ENCODE measurements around the gene CT45A9.
"Not testable (repeated sequence)": the region's sequence is repeated elsewhere in the genome, so short reads cannot be mapped to it uniquely, and the experiment has no call there.

The CT45A9 gene, protein sequence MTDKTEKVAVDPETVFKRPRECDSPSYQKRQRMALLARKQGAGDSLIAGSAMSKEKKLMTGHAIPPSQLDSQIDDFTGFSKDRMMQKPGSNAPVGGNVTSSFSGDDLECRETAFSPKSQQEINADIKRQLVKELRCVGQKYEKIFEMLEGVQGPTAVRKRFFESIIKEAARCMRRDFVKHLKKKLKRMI

DNA sequence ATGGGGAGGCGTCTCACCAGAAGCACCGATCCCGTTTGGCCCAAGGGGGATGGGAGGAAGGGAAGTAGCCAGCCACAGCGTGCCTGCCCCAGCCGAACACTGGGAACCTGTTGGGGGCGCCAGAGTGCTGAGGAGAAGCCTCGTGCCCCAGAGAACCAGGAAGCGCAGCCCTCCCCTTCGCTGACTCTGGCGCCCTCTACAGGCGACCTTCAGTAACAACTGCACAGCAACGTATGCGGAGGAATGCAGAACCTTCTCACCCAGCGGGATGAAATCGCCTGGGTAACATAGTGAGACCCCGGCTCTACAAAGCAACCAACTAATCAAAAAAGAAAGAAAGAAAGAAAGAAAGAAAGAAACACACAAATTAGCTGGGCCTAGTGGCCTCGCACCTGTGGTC lies at the start of gene CT45A9:
TSS of gene CT45A9 (minus strand) at position 101 of the 400 bp plus-strand sequence. CDS start 3,751 bp downstream, outside the sequence.
- DNase-seq = not testable (repeated sequence)

DNA sequence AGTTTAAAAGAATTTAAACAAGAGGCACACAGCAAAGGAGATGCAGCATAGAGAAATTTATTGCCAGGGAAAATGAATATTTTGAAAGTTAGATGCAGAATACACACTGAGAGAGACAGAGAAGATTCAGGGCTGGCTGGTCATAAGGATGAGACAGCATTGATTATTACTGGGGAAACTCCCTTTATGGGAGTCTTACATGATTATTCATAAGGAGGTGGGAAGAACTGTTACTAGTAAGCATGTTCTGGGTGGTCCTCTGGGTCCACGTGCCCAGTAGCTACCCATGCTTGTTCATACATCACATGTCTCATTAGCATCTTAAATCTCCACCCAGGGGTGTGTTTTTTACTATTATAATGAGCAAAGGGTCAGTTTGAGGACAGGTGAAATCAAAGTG lies 48.9 kb upstream of the CT45A9 start:
- not testable (repeated sequence) for DNase-seq

DNA sequence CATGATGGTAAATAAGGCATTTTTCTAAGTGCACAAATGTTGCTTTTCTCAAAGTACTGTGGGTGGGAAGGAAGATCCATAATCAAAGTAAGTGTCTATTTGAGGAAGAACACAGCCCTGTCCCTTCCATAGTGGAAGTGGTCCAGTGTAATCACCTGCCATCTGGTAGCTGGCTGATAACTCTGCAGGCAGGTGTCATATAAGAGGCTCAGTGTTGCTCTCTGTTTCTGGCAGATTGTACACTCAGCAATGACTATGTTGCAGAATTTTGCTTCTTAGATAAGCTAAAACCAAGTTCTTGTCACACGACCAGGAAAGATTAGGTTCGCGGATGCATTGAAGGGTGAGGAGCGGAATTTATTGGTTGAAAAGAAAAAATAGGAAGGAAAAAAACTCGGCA lies 42.8 kb upstream of the CT45A9 start:
- DNase-seq = no peak

DNA sequence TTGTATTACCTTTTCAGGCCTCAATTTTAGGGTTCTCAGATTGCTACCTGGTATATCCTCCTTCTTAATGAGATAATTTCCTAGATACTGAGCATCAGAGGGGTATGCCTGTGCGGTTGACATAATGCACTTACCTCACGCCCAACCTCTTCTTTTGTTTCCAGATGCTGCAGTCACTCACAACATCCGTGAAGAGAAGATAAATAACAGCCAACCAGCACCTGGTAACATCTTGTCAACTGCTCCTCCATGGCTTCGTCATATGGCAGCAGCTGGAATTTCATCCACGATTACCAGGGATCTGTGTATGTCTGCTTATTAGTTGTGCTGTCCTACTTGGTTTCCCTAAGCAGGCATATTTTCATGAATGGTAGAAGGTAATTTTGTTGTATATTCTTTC lies 38.6 kb upstream of the CT45A9 start:
- DNase-seq = no peak

DNA sequence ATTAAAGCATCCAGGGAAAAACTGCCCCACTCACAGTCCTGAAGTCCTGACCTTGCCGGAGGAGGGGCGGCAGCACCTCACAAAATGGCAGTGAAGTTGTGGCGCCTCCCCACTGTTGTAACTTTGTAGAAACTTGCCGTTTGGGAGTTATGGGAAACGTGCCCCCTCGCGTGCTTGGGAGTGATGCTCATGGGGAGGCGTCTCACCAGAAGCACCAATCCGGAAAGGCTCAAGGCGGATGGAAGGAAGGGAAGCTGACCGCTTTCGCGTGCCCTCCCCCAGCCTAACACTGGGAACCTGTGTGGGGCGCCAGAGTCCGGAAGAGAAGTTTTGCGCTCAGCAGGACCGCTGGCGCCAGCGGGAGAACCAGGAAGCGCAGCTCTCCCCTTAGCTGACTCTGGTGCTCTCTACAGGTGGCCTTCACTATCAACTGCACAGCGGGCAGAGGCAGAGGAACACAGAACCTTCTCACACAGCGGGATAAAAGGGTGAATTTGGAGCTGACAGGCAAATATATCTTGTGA lies 21.7 kb upstream of the CT45A9 start, which contains the start of the genes CT45A10 and SAGE1:
TSS of gene CT45A10 (minus strand) at position 151 of the 524 bp plus-strand sequence. CDS start 8,100 bp downstream, outside the sequence.
TSS of gene SAGE1 (plus strand) at position 423 of the 524 bp plus-strand sequence. CDS start 2,527 bp downstream, outside the sequence.
- no peak for DNase-seq

DNA sequence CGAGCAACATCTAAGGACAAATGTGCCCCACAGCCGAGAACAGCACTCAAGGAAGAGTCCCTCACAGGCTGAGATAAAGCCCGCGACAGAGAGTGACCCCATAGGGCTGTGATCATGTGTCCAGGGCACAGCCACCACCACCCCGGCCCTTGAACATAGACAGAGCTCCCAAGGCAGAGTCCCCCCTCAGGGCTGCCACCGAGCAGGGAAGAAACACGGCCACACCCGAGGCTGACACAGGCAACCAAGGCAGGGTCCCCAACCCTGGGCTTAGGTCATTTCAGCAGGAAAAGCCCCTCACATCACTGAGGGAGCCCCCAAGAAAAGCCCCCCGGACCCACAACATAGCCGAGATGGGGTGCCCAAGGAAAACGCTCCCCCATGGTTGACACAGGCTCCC lies 21.2 kb upstream of the CT45A9 start:
- DNase-seq = no peak

DNA sequence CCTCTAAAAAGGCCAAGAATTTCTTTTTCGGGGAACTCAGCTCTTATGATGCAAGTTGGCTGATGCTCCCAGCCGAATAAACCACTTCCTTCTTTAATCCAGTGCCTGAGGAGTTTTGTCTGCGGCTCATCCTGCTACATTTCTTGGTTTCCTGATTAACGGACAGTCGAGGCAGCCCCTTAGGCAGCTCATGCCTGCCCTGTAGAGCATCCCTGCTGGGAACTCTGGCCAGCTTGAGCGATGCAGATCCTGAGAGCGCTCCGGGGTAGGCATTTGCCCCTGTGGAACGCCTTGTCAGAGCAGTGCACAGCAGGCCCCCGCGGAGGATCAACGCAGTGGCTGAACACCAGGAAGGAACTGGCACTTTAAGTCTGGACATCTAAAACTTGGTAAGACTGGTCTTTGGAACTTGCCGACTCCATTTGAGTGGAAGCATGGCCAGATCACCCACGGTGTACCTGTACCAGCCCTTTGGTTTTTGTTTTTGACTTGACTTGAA lies 18.5 kb upstream of the CT45A9 start:
- no peak for DNase-seq

DNA sequence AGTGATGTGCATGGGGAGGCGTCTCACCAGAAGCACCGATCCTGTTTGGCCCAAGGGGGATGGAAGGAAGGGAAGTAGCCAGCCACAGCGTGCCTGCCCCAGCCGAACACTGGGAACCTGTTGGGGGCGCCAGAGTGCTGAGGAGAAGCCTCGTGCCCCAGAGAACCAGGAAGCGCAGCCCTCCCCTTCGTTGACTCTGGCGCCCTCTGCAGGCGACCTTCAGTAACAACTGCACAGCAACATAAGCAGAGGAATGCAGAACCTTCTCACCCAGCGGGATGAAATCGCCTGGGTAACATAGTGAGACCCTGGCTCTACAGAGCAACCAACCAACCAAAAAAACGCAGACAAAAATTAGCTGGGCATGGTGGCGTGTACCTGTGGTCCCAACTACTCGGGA lies 17.4 kb upstream of the CT45A9 start:
- DNase-seq = not testable (repeated sequence)

DNA sequence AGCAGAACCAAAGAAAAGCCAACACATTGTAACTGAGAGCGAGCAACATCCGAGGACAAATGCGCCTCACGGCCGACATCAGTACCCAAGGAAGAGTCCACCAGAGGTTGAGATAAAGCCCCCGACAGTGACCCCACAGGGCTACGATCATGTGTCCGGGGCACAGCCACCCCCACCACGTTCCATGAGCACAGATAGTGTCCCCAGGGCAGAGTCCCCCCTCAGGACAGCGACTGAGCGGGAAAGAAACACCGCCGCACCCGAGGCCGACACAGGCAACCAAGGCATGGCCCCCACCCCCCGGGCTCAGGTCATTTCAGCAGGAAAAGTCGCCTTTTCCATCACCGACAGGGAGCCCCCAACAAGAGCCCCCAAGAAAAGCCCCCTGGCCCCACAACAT lies 16.6 kb upstream of the CT45A9 start:
- DNase-seq = not testable (repeated sequence)

DNA sequence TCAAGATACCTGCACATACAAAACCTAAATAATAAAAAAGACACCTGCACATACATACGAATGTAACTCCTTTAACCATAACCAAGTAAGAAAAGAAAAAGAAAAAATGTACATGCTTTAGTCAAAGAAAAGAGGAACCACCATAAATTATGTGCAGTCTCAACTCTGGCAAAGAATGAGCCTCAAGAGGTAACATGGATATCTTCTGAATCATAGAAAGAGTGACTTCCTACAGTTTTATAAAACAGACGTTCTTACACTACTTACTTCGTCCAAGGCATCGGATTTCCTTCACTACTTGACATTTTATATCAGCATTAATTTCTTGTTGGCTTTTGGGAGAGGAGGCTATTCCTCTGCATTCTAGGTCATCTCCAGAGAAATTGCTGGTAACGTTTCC lies 11.1 kb upstream of the CT45A9 start:
- DNase-seq = not testable (repeated sequence)

DNA sequence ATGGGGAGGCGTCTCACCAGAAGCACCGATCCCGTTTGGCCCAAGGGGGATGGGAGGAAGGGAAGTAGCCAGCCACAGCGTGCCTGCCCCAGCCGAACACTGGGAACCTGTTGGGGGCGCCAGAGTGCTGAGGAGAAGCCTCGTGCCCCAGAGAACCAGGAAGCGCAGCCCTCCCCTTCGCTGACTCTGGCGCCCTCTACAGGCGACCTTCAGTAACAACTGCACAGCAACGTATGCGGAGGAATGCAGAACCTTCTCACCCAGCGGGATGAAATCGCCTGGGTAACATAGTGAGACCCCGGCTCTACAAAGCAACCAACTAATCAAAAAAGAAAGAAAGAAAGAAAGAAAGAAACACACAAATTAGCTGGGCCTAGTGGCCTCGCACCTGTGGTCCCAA lies 17.2 kb downstream of the CT45A9 start, which contains the start of gene CT45A8:
TSS of gene CT45A8 (minus strand) at position 101 of the 400 bp plus-strand sequence. CDS start 3,755 bp downstream, outside the sequence.
- DNase-seq = not testable (repeated sequence)

DNA sequence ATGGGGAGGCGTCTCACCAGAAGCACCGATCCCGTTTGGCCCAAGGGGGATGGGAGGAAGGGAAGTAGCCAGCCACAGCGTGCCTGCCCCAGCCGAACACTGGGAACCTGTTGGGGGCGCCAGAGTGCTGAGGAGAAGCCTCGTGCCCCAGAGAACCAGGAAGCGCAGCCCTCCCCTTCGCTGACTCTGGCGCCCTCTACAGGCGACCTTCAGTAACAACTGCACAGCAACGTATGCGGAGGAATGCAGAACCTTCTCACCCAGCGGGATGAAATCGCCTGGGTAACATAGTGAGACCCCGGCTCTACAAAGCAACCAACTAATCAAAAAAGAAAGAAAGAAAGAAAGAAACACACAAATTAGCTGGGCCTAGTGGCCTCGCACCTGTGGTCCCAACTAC lies 34.4 kb downstream of the CT45A9 start, which contains the start of gene CT45A7:
TSS of gene CT45A7 (minus strand) at position 101 of the 400 bp plus-strand sequence. CDS start 3,747 bp downstream, outside the sequence.
- DNase-seq = not testable (repeated sequence)

DNA sequence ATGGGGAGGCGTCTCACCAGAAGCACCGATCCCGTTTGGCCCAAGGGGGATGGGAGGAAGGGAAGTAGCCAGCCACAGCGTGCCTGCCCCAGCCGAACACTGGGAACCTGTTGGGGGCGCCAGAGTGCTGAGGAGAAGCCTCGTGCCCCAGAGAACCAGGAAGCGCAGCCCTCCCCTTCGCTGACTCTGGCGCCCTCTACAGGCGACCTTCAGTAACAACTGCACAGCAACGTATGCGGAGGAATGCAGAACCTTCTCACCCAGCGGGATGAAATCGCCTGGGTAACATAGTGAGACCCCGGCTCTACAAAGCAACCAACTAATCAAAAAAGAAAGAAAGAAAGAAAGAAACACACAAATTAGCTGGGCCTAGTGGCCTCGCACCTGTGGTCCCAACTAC lies 51.7 kb downstream of the CT45A9 start, which contains the start of gene CT45A2:
TSS of gene CT45A2 (minus strand) at position 101 of the 400 bp plus-strand sequence. CDS start 3,747 bp downstream, outside the sequence.
- DNase-seq = not testable (repeated sequence)
